ENCODE measurements around the gene CHMP4A. TPM values are rescaled to one million over a fixed set of nuclear protein-coding genes. Genes with fewer than 3 reads are reported as not detected.

CHMP4A gene
- total RNA-seq, 1 experiment from 2014 or later: 58.3 TPM

DNA sequence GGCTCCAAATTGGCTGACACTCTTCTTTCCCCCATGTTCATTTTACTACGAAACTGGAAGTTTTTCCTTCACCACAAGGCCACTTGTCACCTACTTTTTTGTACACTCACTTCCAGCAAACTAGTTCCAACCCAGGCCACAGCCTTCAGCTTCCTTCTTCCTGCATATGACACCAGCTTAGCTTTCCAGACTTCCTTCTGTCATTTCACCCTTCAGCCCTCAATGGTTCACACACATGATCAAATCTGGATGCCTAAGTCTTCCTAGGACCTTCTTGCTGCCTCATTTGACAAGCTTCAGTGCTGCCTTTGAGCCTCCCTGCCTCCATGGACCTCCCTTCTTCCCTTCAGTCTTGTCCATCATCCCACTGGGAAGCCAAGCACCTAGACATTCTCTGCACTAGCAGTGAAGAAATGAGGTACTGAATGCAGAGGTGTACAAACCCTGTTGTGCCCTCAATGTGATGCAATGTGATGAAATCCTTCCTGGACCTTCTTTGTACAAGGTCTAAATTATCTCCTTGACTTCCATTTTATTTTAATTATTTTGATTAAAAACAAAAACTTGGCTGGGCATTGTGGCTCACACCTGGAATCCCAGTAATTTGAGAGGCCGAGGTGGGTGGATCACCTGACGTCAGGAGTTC, 45.7 kb downstream of the CHMP4A start:
- Histone ChIP-seq H3K4me2 (ENCODE audit: low read length) (no peak overlapping the region), H3K79me2 (ENCODE audit: low read length) (no peaks in the 10 kb centered on the region), H3K9ac (ENCODE audit: low read length) (no peak overlapping the region), H3K9me2 (replicated peaks; ENCODE audit: low read length) (no peaks in the 10 kb centered on the region), H2AFZ (ENCODE audit: low read length) (no peak overlapping the region), H3K27ac (ENCODE audit: low read length) (no peak overlapping the region), H3K36me3 (ENCODE audit: low read depth, low read length) (peaks cover 6% of the 10 kb centered on the region), H3K4me1 (ENCODE audit: insufficient read depth, low read length) (no peaks in the 10 kb centered on the region), H4K20me1 (ENCODE audit: low read length) (no peaks in the 10 kb centered on the region), H3K9me3 (ENCODE audit: low read length) (no peaks in the 10 kb centered on the region), H3K4me3 (ENCODE audit: low read length) (no peak overlapping the region), H3F3A (ENCODE audit: low read length, unreplicated experiment) (no peaks in the 10 kb centered on the region), H3K27me3 (ENCODE audit: low read length) (no peaks in the 10 kb centered on the region)
- intact Hi-C loops (cut with micrococcal nuclease): no loop called here
- ATAC-seq (no peak), DNase-seq (no peak)
- POLR2A ChIA-PET (ENCODE audit: unreplicated experiment): interaction anchor here (0.7 kb wide), 1 partner anchor 44 kb away, joined by 5 read pairs; no protein-coding TSS in a partner anchor
- CTCF ChIA-PET: no interaction called here
- TF ChIP-seq EZH2 (IDR thresholded peaks at IDR 0.05; ENCODE audit: low read length, unreplicated experiment) (no peak), EZH2phosphoT487 (IDR thresholded peaks at IDR 0.05; ENCODE audit: borderline replicate concordance, low read length) (no peak)
- TF ChIP-seq, protein P1, sequence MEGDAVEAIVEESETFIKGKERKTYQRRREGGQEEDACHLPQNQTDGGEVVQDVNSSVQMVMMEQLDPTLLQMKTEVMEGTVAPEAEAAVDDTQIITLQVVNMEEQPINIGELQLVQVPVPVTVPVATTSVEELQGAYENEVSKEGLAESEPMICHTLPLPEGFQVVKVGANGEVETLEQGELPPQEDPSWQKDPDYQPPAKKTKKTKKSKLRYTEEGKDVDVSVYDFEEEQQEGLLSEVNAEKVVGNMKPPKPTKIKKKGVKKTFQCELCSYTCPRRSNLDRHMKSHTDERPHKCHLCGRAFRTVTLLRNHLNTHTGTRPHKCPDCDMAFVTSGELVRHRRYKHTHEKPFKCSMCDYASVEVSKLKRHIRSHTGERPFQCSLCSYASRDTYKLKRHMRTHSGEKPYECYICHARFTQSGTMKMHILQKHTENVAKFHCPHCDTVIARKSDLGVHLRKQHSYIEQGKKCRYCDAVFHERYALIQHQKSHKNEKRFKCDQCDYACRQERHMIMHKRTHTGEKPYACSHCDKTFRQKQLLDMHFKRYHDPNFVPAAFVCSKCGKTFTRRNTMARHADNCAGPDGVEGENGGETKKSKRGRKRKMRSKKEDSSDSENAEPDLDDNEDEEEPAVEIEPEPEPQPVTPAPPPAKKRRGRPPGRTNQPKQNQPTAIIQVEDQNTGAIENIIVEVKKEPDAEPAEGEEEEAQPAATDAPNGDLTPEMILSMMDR (conservative IDR thresholded peaks at IDR 0.05; ENCODE audit: low read depth, low read length): no peak
- BruUV-seq (replicated peaks): no TSS peak

GRCh38 chr14:24165785-24166184, 47.5 kb downstream of the CHMP4A start:
- no peaks in the 10 kb centered on the region for H3K27me3 ChIP-seq (ENCODE audit: low read length)
- H3K9ac ChIP-seq (ENCODE audit: low read length): no peak overlapping the region
- no peak overlapping the region for H3K27ac ChIP-seq (ENCODE audit: low read length)
- no peaks in the 10 kb centered on the region for H3F3A ChIP-seq (ENCODE audit: low read length, unreplicated experiment)
- TF ChIP-seq EZH2phosphoT487 (IDR thresholded peaks at IDR 0.05; ENCODE audit: borderline replicate concordance, low read length) (no peak), EZH2 (IDR thresholded peaks at IDR 0.05; ENCODE audit: low read length, unreplicated experiment) (no peak)
- TF ChIP-seq, protein P1 (conservative IDR thresholded peaks at IDR 0.05; ENCODE audit: low read depth, low read length): no peak
- no peaks in the 10 kb centered on the region for H3K9me3 ChIP-seq (ENCODE audit: low read length)
- intact Hi-C loops (cut with micrococcal nuclease): no loop called here
- H3K4me1 ChIP-seq (ENCODE audit: insufficient read depth, low read length): peaks cover 11% of the 10 kb centered on the region
- CTCF ChIA-PET: interaction anchor here (0.5 kb wide), 1 partner anchor 32 kb away, joined by 6 read pairs; no protein-coding TSS in a partner anchor
- BruUV-seq (replicated peaks): no TSS peak
- no peaks in the 10 kb centered on the region for H4K20me1 ChIP-seq (ENCODE audit: low read length)
- no peak for ATAC-seq
- peaks cover 9% of the 10 kb centered on the region for H3K36me3 ChIP-seq (ENCODE audit: low read depth, low read length)
- no peaks in the 10 kb centered on the region for H3K9me2 ChIP-seq (replicated peaks; ENCODE audit: low read length)
- no peak for DNase-seq
- no peak overlapping the region for H2AFZ ChIP-seq (ENCODE audit: low read length)
- no peaks in the 10 kb centered on the region for H3K79me2 ChIP-seq (ENCODE audit: low read length)
- POLR2A ChIA-PET (ENCODE audit: unreplicated experiment): no interaction called here
- H3K4me2 ChIP-seq (ENCODE audit: low read length): no peak overlapping the region
- H3K4me3 ChIP-seq (ENCODE audit: low read length): no peak overlapping the region

GRCh38 chr14:24164518-24164991, 48.7 kb downstream of the CHMP4A start:
- Histone ChIP-seq H3K9me2 (replicated peaks; ENCODE audit: low read length) (no peaks in the 10 kb centered on the region), H3K9ac (ENCODE audit: low read length) (no peak overlapping the region), H3K9me3 (ENCODE audit: low read length) (no peaks in the 10 kb centered on the region), H3K4me3 (ENCODE audit: low read length) (no peak overlapping the region), H3K36me3 (ENCODE audit: low read depth, low read length) (peaks cover 13% of the 10 kb centered on the region), H3K27ac (ENCODE audit: low read length) (no peak overlapping the region), H3F3A (ENCODE audit: low read length, unreplicated experiment) (no peaks in the 10 kb centered on the region), H3K79me2 (ENCODE audit: low read length) (no peaks in the 10 kb centered on the region), H2AFZ (ENCODE audit: low read length) (no peak overlapping the region), H3K4me1 (ENCODE audit: insufficient read depth, low read length) (peaks cover 13% of the 10 kb centered on the region), H3K27me3 (ENCODE audit: low read length) (no peaks in the 10 kb centered on the region), H4K20me1 (ENCODE audit: low read length) (no peaks in the 10 kb centered on the region), H3K4me2 (ENCODE audit: low read length) (no peak overlapping the region)
- TF ChIP-seq EZH2phosphoT487 (IDR thresholded peaks at IDR 0.05; ENCODE audit: borderline replicate concordance, low read length) (no peak), EZH2 (IDR thresholded peaks at IDR 0.05; ENCODE audit: low read length, unreplicated experiment) (no peak)
- TF ChIP-seq, protein P1 (conservative IDR thresholded peaks at IDR 0.05; ENCODE audit: low read depth, low read length): no peak
- ATAC-seq (no peak), DNase-seq (no peak)
- ChIA-PET POLR2A (ENCODE audit: unreplicated experiment) (no interaction called here), CTCF (no interaction called here)
- BruUV-seq (replicated peaks): no TSS peak
- intact Hi-C loops (cut with micrococcal nuclease): no loop called here
